K562 (cell line): ENCODE data around the gene MYH15. TPM values are rescaled to one million over a fixed set of nuclear protein-coding genes. Genes with fewer than 3 reads are reported as not detected.

Experiments
- ATAC-seq: fragments of 200-7000 bp; cut with Tn5 transposase; 3 replicates; pipeline ENCODE4 v1.9.1; 2020; ENCODE audit warnings: moderate library complexity
- BruUV-seq: library from RNA; stranded (reverse); fragments of 400-500 nt; replicated peaks from 2 replicates; lab custom pipeline; 2021; lab: Mats Ljungman, UMichigan
- CTCF ChIA-PET: fragments of 300-600 bp; formaldehyde crosslinking; extraction: SDS; loops from one replicate; lab custom pipeline; 2021; ENCODE audit warnings: low intra/inter-chr PET ratio; lab: Yijun Ruan, JAX
- POLR2A ChIA-PET: fragments of 300-600, 350-650 bp; sonication (Branson Sonifier 250); formaldehyde crosslinking; extraction: SDS; loops from one replicate; lab custom pipeline; 2021; ENCODE audit warnings: antibody characterized with exemption, inconsistent platforms; lab: Yijun Ruan, JAX
- DNase-seq, 4 experiments: peaks; one replicate each; pipeline versions ENCODE4 v3.0.0 to v3.0.0-alpha.2; 2011 to 2018; ENCODE audit warnings: low spot score in 3 of 4, mixed read lengths in 3 of 4; ENCODE audit errors: extremely low read depth in 1 of 4
- FAIRE-seq: peaks from 2 replicates; lab custom pipeline; 2011; peaks lifted over from hg19 to GRCh38; lab: Jason Lieb, UNC
- H2AFZ ChIP-seq: 2 replicates; pipeline ENCODE4 v1.6.0; 2011; ENCODE audit warnings: low read depth, low read length, control low read depth, inconsistent platforms
- H3K27ac ChIP-seq: fragments of 200-600 bp; 3 replicates; pipeline ENCODE4 v1.8.0; 2011; ENCODE audit warnings: low read depth, mild to moderate bottlenecking, control low read depth, inconsistent platforms, low read length, moderate library complexity, mixed read lengths; ENCODE audit errors: extremely low read depth
- H3K27me3 ChIP-seq, 2 experiments: fragments of 300-600 bp in 1 of 2; 2 replicates in 1 of 2; 3 replicates in 1 of 2; pipeline versions ENCODE4 v1.6.0 to v1.8.0; 2011; ENCODE audit warnings: inconsistent platforms in 2 of 2, low read length in 2 of 2, mild to moderate bottlenecking in 1 of 2, mixed read lengths in 1 of 2, moderate library complexity in 1 of 2; ENCODE audit not compliant: control insufficient read depth in 2 of 2, insufficient read depth in 2 of 2
- H3K36me3 ChIP-seq: fragments of 300-600 bp; 3 replicates; pipeline ENCODE4 v1.8.0; 2011; ENCODE audit warnings: mild to moderate bottlenecking, low read length, inconsistent platforms; ENCODE audit not compliant: control insufficient read depth, insufficient read depth
- H3K4me1 ChIP-seq, 2 experiments: fragments of 200-600 bp in 1 of 2; replicated peaks in 1 of 2; 2 replicates in 1 of 2; 3 replicates in 1 of 2; pipeline versions ENCODE4 v1.5.1 to v1.8.0; 2011; ENCODE audit warnings: inconsistent platforms in 2 of 2, low read length in 2 of 2, mild to moderate bottlenecking in 1 of 2, mixed read lengths in 1 of 2, moderate library complexity in 1 of 2; ENCODE audit not compliant: control insufficient read depth in 2 of 2, insufficient read depth in 2 of 2
- H3K4me2 ChIP-seq: 2 replicates; pipeline ENCODE4 v1.6.1; 2011; ENCODE audit warnings: low read length, control low read depth, inconsistent platforms, mixed read lengths; ENCODE audit not compliant: insufficient read depth
- H3K4me3 ChIP-seq: fragments of 200-600 bp; sonication (generic), shearing (Covaris generic); 2 replicates; pipeline ENCODE4 v1.5.1; 2016; ENCODE audit warnings: control low read depth, inconsistent platforms
- H3K79me2 ChIP-seq: fragments of 200-600 bp; 3 replicates; pipeline ENCODE4 v1.8.0; 2011; ENCODE audit warnings: low read length, inconsistent platforms; ENCODE audit not compliant: control insufficient read depth, insufficient read depth
- H3K9ac ChIP-seq, 2 experiments: 2 replicates each; pipeline versions ENCODE4 v1.6.0 to v1.6.1; 2011; ENCODE audit warnings: low read depth in 2 of 2, low read length in 2 of 2, control low read depth in 1 of 2, inconsistent platforms in 1 of 2, mild to moderate bottlenecking in 1 of 2, mixed read lengths in 1 of 2; ENCODE audit not compliant: insufficient read depth in 1 of 2
- H3K9me1 ChIP-seq: one replicate; pipeline ENCODE4 v1.6.0; 2011; ENCODE audit warnings: inconsistent platforms, mild to moderate bottlenecking, low read length, moderate library complexity; ENCODE audit not compliant: control insufficient read depth, insufficient read depth
- H3K9me3 ChIP-seq: replicated peaks from 2 replicates; pipeline ENCODE4 v1.5.1; 2011; ENCODE audit warnings: low read depth, low read length, inconsistent platforms; ENCODE audit not compliant: control insufficient read depth, insufficient read depth
- H4K20me1 ChIP-seq: replicated peaks from 2 replicates; pipeline ENCODE4 v1.6.1; 2011; ENCODE audit warnings: low read length, inconsistent platforms, mixed read lengths; ENCODE audit not compliant: control insufficient read depth, insufficient read depth
- CREB1 ChIP-seq, 2 experiments: sonication (generic) in 1 of 2; formaldehyde crosslinking in 1 of 2; IDR thresholded peaks; 2 replicates each; pipeline versions ENCODE4 v1.6.1 to v1.8.0; 2012 to 2022; ENCODE audit warnings: inconsistent platforms in 1 of 2, mild to moderate bottlenecking in 1 of 2, missing genetic modification reagents in 1 of 2, moderate library complexity in 1 of 2
- HSF4 ChIP-seq: fragments of 250-450 bp; sonication (Bioruptor Pico); IDR thresholded peaks from 2 replicates; pipeline ENCODE4 v2.1.2; 2022; ENCODE audit warnings: mild to moderate bottlenecking, moderate library complexity, borderline replicate concordance
- L3MBTL2 ChIP-seq: fragments of 450-650 bp; IDR thresholded peaks from 2 replicates; pipeline ENCODE4 v1.6.1; 2016; ENCODE audit warnings: mild to moderate bottlenecking, moderate library complexity
- MEIS2 ChIP-seq: fragments of 450-650 bp; IDR thresholded peaks from 2 replicates; pipeline ENCODE4 v1.6.1; 2014; ENCODE audit warnings: mild to moderate bottlenecking; ENCODE audit not compliant: partially characterized antibody
- NFATC3 ChIP-seq: fragments of 450-650 bp; IDR thresholded peaks from 2 replicates; pipeline ENCODE4 v1.6.1; 2017; ENCODE audit warnings: mild to moderate bottlenecking
- PRMT5 ChIP-seq: sonication (generic); formaldehyde crosslinking; IDR thresholded peaks from 2 replicates; pipeline ENCODE4 v1.5.0; 2020; ENCODE audit warnings: missing genetic modification reagents
- ZEB2 ChIP-seq: fragments of 450-650 bp; IDR thresholded peaks from 2 replicates; pipeline ENCODE4 v1.6.1; 2016
- ZFP1 ChIP-seq: fragments of 450-650 bp; formaldehyde crosslinking; IDR thresholded peaks from 2 replicates; pipeline ENCODE4 v1.4.0; 2020; ENCODE audit warnings: mild to moderate bottlenecking, mixed read lengths
- ZNF316 ChIP-seq: fragments of 450-650 bp; IDR thresholded peaks from 2 replicates; pipeline ENCODE4 v1.6.1; 2016
- WGBS: fragments of 100-300 bp; shearing (Covaris generic); methylation state at CpG from one replicate; pipeline ENCODE4 v1.1.6; 2016; ENCODE audit warnings: low coverage, mixed read lengths; ENCODE audit not compliant: insufficient coverage; ENCODE audit errors: missing lambda C conversion rate; 5-methylcytosine and 5-hydroxymethylcytosine counted together
- in situ Hi-C: fragments of 300-500 bp; cut with MboI; formaldehyde crosslinking; loops from 4 replicates; pipeline ENCODE4 v1.15.0; 2018; ENCODE audit warnings: inconsistent platforms, mixed read lengths
- intact Hi-C: fragments of 100-400 bp; cut with micrococcal nuclease; formaldehyde crosslinking; loops from 2 replicates; pipeline ENCODE4 v1.14.2; 2022
- polyA plus RNA-seq, 8 experiments: library from polyadenylated mRNA; depleted of rRNA in 4 of 8; stranded (reverse) in 5 of 8; unstranded in 3 of 8; fragments of >200 nt; fragmentation: Nextera tagmentation in 2 of 8; fragmentation: Illumina TruSeq in 1 of 8; extraction: Ambion mirVana in 2 of 8; extraction: Trizol in 1 of 8; gene quantifications; 2 replicates each; pipeline versions ENCODE4 v1.2.1 to v1.2.3, GENCODE V29; 2011 to 2014; ENCODE audit warnings: inconsistent platforms in 1 of 8, missing spikeins in 1 of 8
- total RNA-seq, 7 experiments: library from RNA; depleted of rRNA in 6 of 7; stranded (reverse); fragments of >200 nt in 6 of 7; fragmentation: Illumina TruSeq in 2 of 7; extraction: Trizol in 2 of 7; gene quantifications; 2 replicates each; pipeline versions ENCODE4 v1.2.1 to v1.2.3, GENCODE V29; 2011 to 2021; ENCODE audit warnings: low replicate concordance in 1 of 7
- TF ChIP-seq, protein P1 (sequence below): fragments of 450-650 bp; IDR thresholded peaks from 2 replicates; pipeline ENCODE4 v1.6.1; 2018; ENCODE audit warnings: mild to moderate bottlenecking, low read depth; ENCODE audit not compliant: partially characterized antibody
- TF ChIP-seq, protein P2 (sequence below), 2 experiments: fragments of 200-800 bp in 1 of 2; sonication (Bioruptor generic) in 1 of 2; sonication (generic) in 1 of 2; formaldehyde crosslinking in 1 of 2; IDR thresholded peaks in 1 of 2; conservative IDR thresholded peaks in 1 of 2; 2 replicates each; pipeline versions ENCODE4 v1.5.0 to v1.6.1; 2016 to 2020; ENCODE audit warnings: missing compliant biosample characterization in 1 of 2, missing genetic modification characterization in 1 of 2, missing genetic modification reagents in 1 of 2
- TF ChIP-seq, protein P3 (sequence below): fragments of 250-450 bp; sonication (Bioruptor Pico); IDR thresholded peaks from 2 replicates; pipeline ENCODE4 v1.4.0; 2020; ENCODE audit warnings: borderline replicate concordance

Gene MYH15
- total and polyA plus RNA-seq, 9 of the 15 experiments (the other 6 are each of a cell fraction or from before 2014, with no cell fraction given): 0.03 to 0.29 (median 0.12) TPM

DNA sequence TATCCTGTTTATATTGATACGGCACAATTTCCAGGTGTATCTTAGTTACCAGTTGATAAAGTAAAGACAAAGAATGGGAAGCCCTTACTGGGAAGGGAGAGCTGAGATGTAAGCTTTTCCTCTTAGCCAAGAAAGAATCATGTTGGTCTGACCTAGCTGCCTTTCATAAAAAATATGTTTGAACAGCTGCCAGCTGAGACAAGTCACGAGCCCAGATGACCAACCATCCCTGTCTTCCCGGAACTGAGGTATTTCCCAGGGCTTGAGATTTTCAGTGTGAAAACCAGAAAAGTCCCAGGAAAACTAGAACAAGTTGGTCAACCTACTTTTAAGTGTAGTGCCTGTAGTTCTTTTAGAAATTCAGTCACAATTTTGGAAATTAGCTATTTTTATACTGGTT lies 3.6 kb upstream of the MYH15 start:
- ChIA-PET CTCF (no interaction called here), POLR2A (no interaction called here)
- H3K9ac ChIP-seq: no peak overlapping the region
- no peak overlapping the region for H3K27ac ChIP-seq
- no TSS peak for BruUV-seq
- TF ChIP-seq CREB1 (IDR thresholded peaks at IDR 0.05): no peak
- TF ChIP-seq CREB1 (CRISPR knock-in tag; IDR thresholded peaks at IDR 0.05): no peak
- TF ChIP-seq HSF4 (CRISPR knock-in tag): no peak
- no peak for TF ChIP-seq L3MBTL2
- TF ChIP-seq NFATC3: no peak
- TF ChIP-seq ZNF316: no peak
- no peak for TF ChIP-seq PRMT5
- no peak for TF ChIP-seq MEIS2
- TF ChIP-seq, protein P1, sequence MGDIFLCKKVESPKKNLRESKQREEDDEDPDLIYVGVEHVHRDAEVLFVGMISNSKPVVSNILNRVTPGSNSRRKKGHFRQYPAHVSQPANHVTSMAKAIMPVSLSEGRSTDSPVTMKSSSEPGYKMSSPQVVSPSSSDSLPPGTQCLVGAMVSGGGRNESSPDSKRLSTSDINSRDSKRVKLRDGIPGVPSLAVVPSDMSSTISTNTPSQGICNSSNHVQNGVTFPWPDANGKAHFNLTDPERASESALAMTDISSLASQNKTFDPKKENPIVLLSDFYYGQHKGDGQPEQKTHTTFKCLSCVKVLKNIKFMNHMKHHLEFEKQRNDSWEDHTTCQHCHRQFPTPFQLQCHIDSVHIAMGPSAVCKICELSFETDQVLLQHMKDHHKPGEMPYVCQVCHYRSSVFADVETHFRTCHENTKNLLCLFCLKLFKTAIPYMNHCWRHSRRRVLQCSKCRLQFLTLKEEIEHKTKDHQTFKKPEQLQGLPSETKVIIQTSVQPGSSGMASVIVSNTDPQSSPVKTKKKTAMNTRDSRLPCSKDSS: no peak
- TF ChIP-seq, protein P2, sequence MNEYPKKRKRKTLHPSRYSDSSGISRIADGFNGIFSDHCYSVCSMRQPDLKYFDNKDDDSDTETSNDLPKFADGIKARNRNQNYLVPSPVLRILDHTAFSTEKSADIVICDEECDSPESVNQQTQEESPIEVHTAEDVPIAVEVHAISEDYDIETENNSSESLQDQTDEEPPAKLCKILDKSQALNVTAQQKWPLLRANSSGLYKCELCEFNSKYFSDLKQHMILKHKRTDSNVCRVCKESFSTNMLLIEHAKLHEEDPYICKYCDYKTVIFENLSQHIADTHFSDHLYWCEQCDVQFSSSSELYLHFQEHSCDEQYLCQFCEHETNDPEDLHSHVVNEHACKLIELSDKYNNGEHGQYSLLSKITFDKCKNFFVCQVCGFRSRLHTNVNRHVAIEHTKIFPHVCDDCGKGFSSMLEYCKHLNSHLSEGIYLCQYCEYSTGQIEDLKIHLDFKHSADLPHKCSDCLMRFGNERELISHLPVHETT (CRISPR knock-in tag; conservative IDR thresholded peaks at IDR 0.05 in 1 of 2, IDR thresholded peaks at IDR 0.05 in 1 of 2): no peak
- TF ChIP-seq ZEB2: no peak
- no peak for TF ChIP-seq ZFP1 (CRISPR knock-in tag)
- TF ChIP-seq, protein P3, sequence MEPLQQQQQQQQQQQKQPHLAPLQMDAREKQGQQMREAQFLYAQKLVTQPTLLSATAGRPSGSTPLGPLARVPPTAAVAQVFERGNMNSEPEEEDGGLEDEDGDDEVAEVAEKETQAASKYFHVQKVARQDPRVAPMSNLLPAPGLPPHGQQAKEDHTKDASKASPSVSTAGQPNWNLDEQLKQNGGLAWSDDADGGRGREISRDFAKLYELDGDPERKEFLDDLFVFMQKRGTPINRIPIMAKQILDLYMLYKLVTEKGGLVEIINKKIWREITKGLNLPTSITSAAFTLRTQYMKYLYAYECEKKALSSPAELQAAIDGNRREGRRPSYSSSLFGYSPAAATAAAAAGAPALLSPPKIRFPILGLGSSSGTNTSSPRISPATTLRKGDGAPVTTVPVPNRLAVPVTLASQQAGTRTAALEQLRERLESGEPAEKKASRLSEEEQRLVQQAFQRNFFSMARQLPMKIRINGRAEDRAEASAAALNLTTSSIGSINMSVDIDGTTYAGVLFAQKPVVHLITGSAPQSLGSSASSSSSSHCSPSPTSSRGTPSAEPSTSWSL (CRISPR knock-in tag): no peak
- no peak for ATAC-seq
- in situ Hi-C loops (no loop called here), intact Hi-C loops (no loop called here)
- DNase-seq: no peak
- H3K36me3 ChIP-seq: no peaks in the 10 kb centered on the region
- no peaks in the 10 kb centered on the region for H3K79me2 ChIP-seq
- no peaks in the 10 kb centered on the region for H4K20me1 ChIP-seq
- FAIRE-seq: no peak
- H3K9me1 ChIP-seq: no peaks in the 10 kb centered on the region
- H2AFZ ChIP-seq: no peak overlapping the region
- no peaks in the 10 kb centered on the region for H3K9me3 ChIP-seq
- no peak overlapping the region for H3K4me3 ChIP-seq
- H3K4me2 ChIP-seq: no peak overlapping the region
- WGBS: 6% methylated on average over 3 of the region's 3 CpGs
- no peaks in the 10 kb centered on the region for H3K4me1 ChIP-seq
- no peaks in the 10 kb centered on the region; a peak in 1 of 5 replicates for H3K27me3 ChIP-seq
